ENCODE results near the gene AHCYL2. TPM values are rescaled to one million over a fixed set of nuclear protein-coding genes. Genes with fewer than 3 reads are reported as not detected.
A peak's percentile ranks its signal among the peaks of the same experiment; 100 is the strongest.
"Not testable (repeated sequence)": the region's sequence is repeated elsewhere in the genome, so short reads cannot be mapped to it uniquely, and the experiment has no call there.

Gene AHCYL2
- total and polyA plus RNA-seq, 8 donors = 5.1 to 16.8 (median 13.3) TPM

- TF ChIP-seq CTCF (IDR thresholded peaks at IDR 0.05) = no peak
- 91 to 94% methylated on average over 4 of the region's 4 CpGs for WGBS, 2 donors
- Histone ChIP-seq H3K27ac (no peak overlapping the region), H3K36me3 (peaks cover 0 to 6% (median 0%) of the 10 kb centered on the region in 3 donors), H3K9me3 (no peaks in the 10 kb centered on the region), H3K27me3 (no peaks in the 10 kb centered on the region), H3K4me3 (no peak overlapping the region), H3K4me1 (no peaks in the 10 kb centered on the region)
- FAIRE-seq = no peak
- intact Hi-C loops (cut with DNase I) = no loop called here
- DNase-seq = no peak
- no peak for ATAC-seq
Measured at GRCh38 chr7:129394982-129395914, 170.4 kb downstream of the AHCYL2 start.

- intact Hi-C loops (cut with DNase I) = no loop called here
- 93 to 100% methylated on average over 1 of the region's 1 CpG for WGBS, 2 donors
- no peak for TF ChIP-seq CTCF (IDR thresholded peaks at IDR 0.05)
- Histone ChIP-seq H3K4me1 (no peaks in the 10 kb centered on the region), H3K27ac (no peak overlapping the region), H3K36me3 (peaks cover 0 to 22% (median 0%) of the 10 kb centered on the region in 3 donors), H3K4me3 (no peak overlapping the region), H3K9me3 (no peaks in the 10 kb centered on the region), H3K27me3 (no peaks in the 10 kb centered on the region)
- no peak for DNase-seq
- ATAC-seq = peak in 1 of 4 donors; percentile 25
- FAIRE-seq = no peak
Measured at GRCh38 chr7:129401228-129401966, 176.6 kb downstream of the AHCYL2 start.

- H3K4me1 ChIP-seq = no peaks in the 10 kb centered on the region
- DNase-seq (no peak), FAIRE-seq (no peak), ATAC-seq (no peak)
- no peak overlapping the region for H3K27ac ChIP-seq
- H3K9me3 ChIP-seq = no peaks in the 10 kb centered on the region
- no peak for TF ChIP-seq CTCF (IDR thresholded peaks at IDR 0.05)
- intact Hi-C loops (cut with DNase I) = no loop called here
- WGBS, 2 donors = 65 to 76% methylated on average over 3 of the region's 3 CpGs
- H3K27me3 ChIP-seq = no peaks in the 10 kb centered on the region
- H3K36me3 ChIP-seq = peaks cover 0 to 22% (median 2%) of the 10 kb centered on the region in 3 donors
- H3K4me3 ChIP-seq = no peak overlapping the region
Measured at GRCh38 chr7:129401967-129402860, 177.4 kb downstream of the AHCYL2 start.

- FAIRE-seq (no peak), ATAC-seq (no peak), DNase-seq (no peak)
- no peak for TF ChIP-seq CTCF (IDR thresholded peaks at IDR 0.05)
- Histone ChIP-seq H3K9me3 (no peaks in the 10 kb centered on the region), H3K27ac (no peak overlapping the region), H3K36me3 (peaks cover 0 to 25% (median 2%) of the 10 kb centered on the region in 3 donors), H3K4me1 (no peaks in the 10 kb centered on the region), H3K27me3 (no peaks in the 10 kb centered on the region), H3K4me3 (no peak overlapping the region)
- intact Hi-C loops (cut with DNase I) = no loop called here
Measured at GRCh38 chr7:129405527-129405926, 180.7 kb downstream of the AHCYL2 start.

- H3K4me3 ChIP-seq; H3K27ac ChIP-seq; FAIRE-seq; ATAC-seq; H3K4me1 ChIP-seq; intact Hi-C loops (cut with DNase I); H3K27me3 ChIP-seq; H3K9me3 ChIP-seq; DNase-seq: not testable (repeated sequence)
- WGBS, 2 donors = 87% methylated on average over 8 of the region's 8 CpGs
- H3K36me3 ChIP-seq = peaks cover 0 to 12% (median 2%) of the 10 kb centered on the region in 3 donors
Measured at GRCh38 chr7:129410238-129410637, 185.4 kb downstream of the AHCYL2 start.
